ENCODE measurements around the gene CYP24A1. TPM values are rescaled to one million over a fixed set of nuclear protein-coding genes. Genes with fewer than 3 reads are reported as not detected.

Gene CYP24A1
- total and polyA plus RNA-seq, 2 of the 13 experiments (the other 11 are each of a cell fraction or from before 2014, with no cell fraction given) = 9.4 to 32.7 TPM

DNA sequence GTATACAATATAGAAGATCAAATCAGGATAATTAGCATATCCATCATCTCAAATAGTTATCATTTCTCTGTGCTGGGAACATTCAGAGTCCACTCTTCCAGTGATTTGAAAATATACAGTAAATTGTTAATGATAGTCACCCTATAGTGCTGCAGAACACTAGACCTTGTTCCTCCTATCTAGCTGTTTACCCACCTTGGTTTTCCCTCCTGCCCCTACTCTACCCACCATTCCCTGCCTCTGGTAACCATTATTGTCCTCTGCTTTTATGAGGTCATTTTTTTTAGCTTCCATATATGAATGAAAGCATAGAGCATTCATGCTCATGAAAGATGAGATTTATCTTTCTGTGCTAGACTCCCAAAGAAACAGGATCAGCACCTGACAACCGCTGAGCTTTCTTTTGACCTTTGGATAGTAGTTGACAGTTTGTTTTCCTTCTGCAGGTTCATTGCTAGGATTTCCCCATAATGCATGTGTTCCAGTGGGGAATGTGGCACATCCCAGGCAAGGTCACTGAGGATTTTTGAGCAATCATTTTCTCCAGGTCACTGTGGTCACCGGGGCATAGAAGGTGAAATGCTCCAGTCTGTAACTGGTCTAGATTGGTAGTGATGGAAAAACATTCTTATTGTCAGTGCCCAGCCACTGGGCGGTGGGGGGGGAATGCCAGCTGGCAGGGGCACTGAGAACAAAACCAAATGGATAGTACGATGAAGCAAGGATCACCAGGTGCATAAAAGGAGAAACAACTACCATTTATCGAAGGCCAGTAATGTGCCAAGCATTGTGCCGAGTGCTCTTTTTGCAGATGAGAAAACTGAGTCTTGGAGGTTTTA is 69.8 kb downstream of the CYP24A1 start (continued):
- TF ChIP-seq, protein P1, sequence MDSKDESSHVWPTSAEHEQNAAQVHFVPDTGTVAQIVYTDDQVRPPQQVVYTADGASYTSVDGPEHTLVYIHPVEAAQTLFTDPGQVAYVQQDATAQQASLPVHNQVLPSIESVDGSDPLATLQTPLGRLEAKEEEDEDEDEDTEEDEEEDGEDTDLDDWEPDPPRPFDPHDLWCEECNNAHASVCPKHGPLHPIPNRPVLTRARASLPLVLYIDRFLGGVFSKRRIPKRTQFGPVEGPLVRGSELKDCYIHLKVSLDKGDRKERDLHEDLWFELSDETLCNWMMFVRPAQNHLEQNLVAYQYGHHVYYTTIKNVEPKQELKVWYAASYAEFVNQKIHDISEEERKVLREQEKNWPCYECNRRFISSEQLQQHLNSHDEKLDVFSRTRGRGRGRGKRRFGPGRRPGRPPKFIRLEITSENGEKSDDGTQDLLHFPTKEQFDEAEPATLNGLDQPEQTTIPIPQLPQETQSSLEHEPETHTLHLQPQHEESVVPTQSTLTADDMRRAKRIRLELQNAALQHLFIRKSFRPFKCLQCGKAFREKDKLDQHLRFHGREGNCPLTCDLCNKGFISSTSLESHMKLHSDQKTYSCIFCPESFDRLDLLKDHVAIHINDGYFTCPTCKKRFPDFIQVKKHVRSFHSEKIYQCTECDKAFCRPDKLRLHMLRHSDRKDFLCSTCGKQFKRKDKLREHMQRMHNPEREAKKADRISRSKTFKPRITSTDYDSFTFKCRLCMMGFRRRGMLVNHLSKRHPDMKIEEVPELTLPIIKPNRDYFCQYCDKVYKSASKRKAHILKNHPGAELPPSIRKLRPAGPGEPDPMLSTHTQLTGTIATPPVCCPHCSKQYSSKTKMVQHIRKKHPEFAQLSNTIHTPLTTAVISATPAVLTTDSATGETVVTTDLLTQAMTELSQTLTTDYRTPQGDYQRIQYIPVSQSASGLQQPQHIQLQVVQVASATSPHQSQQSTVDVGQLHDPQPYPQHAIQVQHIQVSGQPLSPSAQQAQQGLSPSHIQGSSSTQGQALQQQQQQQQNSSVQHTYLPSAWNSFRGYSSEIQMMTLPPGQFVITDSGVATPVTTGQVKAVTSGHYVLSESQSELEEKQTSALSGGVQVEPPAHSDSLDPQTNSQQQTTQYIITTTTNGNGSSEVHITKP (CRISPR knock-in tag; IDR thresholded peaks at IDR 0.05; ENCODE audit: low read depth) = peak; percentile 94
- TF ChIP-seq ZNF605 (CRISPR knock-in tag; IDR thresholded peaks at IDR 0.05) (peak; percentile 96), TRAFD1 (CRISPR knock-in tag; IDR thresholded peaks at IDR 0.05; ENCODE audit: borderline replicate concordance) (no peak), HOXA3 (CRISPR knock-in tag; IDR thresholded peaks at IDR 0.05) (peak; percentile 96), RXRA (CRISPR knock-in tag; IDR thresholded peaks at IDR 0.05) (peak; percentile 100), FIP1L1 (IDR thresholded peaks at IDR 0.05; ENCODE audit: borderline replicate concordance, insufficient read depth, low read depth, low read length) (0 out of 2 replicates have a peak, but pooled peaks have one; percentile 55), CREBL2 (CRISPR knock-in tag; IDR thresholded peaks at IDR 0.05; ENCODE audit: borderline replicate concordance) (no peak), ZNF3 (CRISPR knock-in tag; IDR thresholded peaks at IDR 0.05) (peak; percentile 92), ATF7-NPFF (CRISPR knock-in tag; IDR thresholded peaks at IDR 0.05; ENCODE audit: low read depth) (peak; percentile 80; the same call in 1 of the 2 replicates), KMT2A (CRISPR knock-in tag; IDR thresholded peaks at IDR 0.05) (no peak), KLF13 (CRISPR knock-in tag; IDR thresholded peaks at IDR 0.05) (no peak), ZNF451 (CRISPR knock-in tag; IDR thresholded peaks at IDR 0.05) (no peak), CBFB (CRISPR knock-in tag; IDR thresholded peaks at IDR 0.05) (peak; percentile 97), ZFP90 (CRISPR knock-in tag; IDR thresholded peaks at IDR 0.05; ENCODE audit: borderline replicate concordance) (peak; percentile 91; the same call in 1 of the 2 replicates), ATAD3A (CRISPR knock-in tag; IDR thresholded peaks at IDR 0.05) (no peak), NFIC (IDR thresholded peaks at IDR 0.05; ENCODE audit: low read length) (peak; percentile 91), MIER3 (CRISPR knock-in tag; IDR thresholded peaks at IDR 0.05; ENCODE audit: borderline replicate concordance) (peak; percentile 98; the same call in 1 of the 2 replicates), MAFG (CRISPR knock-in tag; IDR thresholded peaks at IDR 0.05) (no peak), TARDBP (CRISPR knock-in tag; IDR thresholded peaks at IDR 0.05) (peak; percentile 96), SUZ12 (IDR thresholded peaks at IDR 0.05; ENCODE audit: low read depth, low read length) (no peak), WIZ (CRISPR knock-in tag; IDR thresholded peaks at IDR 0.05) (peak; percentile 82; the same call in 1 of the 2 replicates), PHF21A (CRISPR knock-in tag; IDR thresholded peaks at IDR 0.05) (peak; percentile 96)
- TF ChIP-seq, protein P2, sequence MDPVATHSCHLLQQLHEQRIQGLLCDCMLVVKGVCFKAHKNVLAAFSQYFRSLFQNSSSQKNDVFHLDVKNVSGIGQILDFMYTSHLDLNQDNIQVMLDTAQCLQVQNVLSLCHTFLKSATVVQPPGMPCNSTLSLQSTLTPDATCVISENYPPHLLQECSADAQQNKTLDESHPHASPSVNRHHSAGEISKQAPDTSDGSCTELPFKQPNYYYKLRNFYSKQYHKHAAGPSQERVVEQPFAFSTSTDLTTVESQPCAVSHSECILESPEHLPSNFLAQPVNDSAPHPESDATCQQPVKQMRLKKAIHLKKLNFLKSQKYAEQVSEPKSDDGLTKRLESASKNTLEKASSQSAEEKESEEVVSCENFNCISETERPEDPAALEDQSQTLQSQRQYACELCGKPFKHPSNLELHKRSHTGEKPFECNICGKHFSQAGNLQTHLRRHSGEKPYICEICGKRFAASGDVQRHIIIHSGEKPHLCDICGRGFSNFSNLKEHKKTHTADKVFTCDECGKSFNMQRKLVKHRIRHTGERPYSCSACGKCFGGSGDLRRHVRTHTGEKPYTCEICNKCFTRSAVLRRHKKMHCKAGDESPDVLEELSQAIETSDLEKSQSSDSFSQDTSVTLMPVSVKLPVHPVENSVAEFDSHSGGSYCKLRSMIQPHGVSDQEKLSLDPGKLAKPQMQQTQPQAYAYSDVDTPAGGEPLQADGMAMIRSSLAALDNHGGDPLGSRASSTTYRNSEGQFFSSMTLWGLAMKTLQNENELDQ (CRISPR knock-in tag; IDR thresholded peaks at IDR 0.05; ENCODE audit: borderline replicate concordance) = no peak
